GM19397 (cell line): ENCODE measurements around the gene PRSS23.
"Not testable (repeated sequence)": the region's sequence is repeated elsewhere in the genome, so short reads cannot be mapped to it uniquely, and the experiment has no call there.

Source experiments
- ATAC-seq: cut with Tn5 transposase; IDR thresholded peaks from one replicate; pipeline ENCODE4 v1.9.1; 2021; ENCODE audit warnings: mild to moderate bottlenecking, moderate library complexity; ENCODE audit not compliant: unreplicated experiment

Gene PRSS23

DNA sequence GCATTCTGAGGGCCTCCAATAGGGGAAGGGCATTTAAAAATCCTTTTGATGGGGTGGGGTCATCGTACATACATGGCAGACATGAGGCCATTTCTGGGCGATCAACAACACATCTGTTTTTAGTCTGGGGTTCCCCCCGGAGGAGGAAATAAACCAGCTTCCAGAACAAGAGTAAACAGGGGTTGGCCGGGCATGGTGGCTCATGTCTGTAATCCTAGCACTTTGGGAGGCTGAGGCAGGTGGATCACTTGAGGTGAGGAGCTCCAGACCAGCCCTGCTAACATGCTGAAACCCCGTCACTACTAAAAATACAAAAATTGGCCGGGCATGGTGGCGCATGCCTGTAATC lies 12.0 kb downstream of the PRSS23 start:
- no peak for ATAC-seq

DNA sequence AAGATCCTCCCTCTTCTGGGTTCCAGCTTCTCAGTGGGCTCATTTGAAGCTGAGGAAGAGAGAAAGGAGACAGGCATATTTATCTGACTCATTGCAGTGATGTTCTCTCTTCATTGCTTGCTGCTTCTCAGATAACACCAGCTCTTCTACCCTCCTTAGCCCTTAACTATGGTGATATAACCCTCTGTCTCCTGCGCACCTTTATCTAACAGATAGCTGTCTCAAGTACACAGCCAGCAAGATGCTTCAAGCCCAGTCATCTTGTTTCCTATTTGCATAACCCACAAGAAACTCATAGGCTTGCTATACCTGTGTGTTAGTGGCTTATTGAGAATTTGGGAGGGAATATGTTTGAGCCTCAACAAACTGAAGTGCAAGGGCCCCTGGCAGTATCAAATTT lies 12.6 kb downstream of the PRSS23 start:
- no peak for ATAC-seq

DNA sequence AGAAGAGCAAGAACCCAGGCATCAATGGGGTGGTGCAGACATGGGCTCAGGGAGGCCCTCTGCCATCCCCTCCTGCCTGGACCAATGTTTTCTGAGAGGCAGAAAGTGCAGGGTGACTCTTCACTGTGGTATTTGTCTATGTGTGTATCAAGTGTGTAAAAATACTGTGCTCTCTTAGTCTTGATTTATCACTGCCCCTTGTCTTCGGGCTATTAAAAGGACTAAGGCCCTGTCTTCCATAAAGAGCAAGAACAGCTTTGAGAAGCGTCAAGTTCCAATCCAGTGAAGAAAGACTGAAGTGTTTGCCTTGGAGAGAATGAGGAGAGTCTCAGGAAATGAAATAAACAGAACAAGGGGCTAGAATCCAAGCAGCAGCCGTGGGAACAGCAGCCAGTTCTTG lies 14.4 kb downstream of the PRSS23 start:
- no peak for ATAC-seq

DNA sequence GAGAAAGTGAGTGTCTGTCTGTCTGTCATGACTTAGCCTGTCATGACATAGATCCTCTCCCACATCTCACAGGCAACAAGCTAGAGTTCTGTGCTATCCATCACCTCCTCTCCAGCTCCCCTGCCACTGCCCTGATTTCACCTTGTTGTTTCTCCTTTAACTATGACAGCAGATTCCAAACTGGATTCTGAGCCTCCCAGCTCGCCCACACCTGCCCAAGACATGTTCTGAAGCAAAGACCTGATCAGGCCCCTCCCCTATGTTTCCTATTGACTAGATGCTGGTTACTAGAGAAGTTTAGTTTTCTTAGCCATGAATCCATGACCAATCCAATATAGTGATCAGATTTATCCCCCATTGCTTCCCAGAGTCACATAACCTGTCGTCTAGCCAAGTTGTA lies 15.4 kb downstream of the PRSS23 start:
- no peak for ATAC-seq

DNA sequence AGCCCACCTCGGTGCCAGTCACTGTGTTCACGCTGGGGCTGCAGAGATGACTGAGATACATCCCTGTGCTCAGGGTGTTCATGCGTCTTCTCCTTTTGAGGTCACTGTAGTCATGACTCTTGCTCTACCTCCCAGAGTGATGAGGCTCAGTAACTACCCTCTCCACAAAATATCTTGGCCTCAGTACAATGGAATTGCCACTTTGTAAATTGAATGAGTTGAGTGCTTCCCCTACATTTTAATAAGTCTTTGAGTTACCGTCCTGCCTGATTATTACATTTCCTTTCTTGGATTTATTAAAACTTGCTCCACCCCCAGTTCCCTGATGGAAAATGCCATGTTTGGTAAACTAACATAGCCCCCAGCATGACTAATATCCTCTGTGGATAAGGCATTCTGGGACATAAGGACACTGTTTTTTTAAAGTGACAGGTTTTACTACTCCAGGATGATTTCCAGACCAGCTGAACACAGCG lies 15.9 kb downstream of the PRSS23 start:
- ATAC-seq = no peak

DNA sequence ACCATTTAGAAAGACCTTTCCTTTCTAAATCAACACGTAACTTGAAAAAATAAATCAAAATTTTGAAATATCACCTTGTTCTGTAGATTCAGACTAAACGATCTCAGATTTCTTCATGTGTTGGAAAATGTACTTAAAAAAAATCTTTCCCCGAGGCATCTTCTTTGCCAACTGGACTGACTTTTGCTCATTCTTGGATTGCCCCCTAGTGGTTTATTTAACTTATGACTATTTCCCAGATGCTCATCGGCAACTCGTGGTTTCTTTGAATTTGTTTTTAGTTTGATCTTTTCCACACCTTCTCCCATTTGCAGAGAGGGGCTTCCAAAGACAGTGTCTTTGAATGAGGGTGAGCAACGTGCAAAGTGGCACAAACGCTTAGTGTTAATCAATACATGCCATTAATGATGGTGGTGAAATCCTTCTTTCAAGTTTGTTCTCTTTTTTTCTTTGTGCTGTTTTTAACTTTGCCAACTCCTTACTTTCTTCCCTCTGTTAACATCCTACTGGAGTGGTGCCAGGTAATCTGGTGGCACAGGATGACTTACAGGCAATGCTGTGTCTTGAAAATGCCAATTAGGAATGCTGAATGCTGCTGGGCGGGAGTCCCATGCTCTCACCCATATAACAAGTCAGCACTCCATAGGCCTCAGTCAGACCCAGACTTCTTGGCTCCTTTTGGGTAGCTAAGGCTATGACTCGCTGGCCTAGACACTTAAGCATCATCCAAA lies 18.3 kb downstream of the PRSS23 start:
- ATAC-seq = no peak

DNA sequence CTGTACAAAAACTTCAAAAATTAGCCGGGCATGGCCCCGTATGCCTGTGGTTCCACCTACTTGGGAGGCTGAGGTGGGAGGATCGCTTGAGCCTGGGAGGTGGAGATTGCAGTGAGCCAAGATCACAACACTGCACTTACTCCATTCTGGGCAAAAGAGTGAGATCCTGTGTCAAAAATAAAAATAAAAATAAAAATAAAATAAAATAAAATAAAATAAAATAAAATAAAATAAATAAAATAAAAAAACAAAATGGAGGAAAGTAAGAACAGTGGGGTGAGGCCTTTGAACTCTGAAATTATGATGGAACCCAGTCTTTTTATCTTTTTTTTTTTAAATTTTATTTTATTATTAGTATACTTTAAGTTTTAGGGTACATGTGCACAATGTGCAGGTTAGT lies 23.8 kb downstream of the PRSS23 start:
- ATAC-seq = not testable (repeated sequence)

DNA sequence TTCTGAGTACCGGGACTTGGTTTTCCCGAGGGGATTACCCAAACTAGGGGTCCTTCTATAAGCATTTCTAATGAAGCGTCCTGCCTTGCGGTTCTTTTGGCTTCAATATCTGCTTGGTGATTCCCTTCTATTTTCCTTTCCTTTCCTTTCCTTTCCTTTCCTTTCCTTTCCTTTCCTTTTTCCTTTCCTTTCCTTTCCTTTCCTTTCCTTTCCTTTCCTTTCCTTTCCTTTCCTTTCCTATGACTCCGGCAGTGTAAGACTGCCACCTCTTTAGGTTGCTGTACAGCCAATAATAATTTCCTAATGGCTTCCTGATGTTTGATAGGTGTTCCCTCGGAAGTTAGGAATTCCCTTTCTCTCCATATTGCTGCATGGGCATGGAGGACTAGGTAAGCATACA lies 34.0 kb downstream of the PRSS23 start:
- ATAC-seq = not testable (repeated sequence)

DNA sequence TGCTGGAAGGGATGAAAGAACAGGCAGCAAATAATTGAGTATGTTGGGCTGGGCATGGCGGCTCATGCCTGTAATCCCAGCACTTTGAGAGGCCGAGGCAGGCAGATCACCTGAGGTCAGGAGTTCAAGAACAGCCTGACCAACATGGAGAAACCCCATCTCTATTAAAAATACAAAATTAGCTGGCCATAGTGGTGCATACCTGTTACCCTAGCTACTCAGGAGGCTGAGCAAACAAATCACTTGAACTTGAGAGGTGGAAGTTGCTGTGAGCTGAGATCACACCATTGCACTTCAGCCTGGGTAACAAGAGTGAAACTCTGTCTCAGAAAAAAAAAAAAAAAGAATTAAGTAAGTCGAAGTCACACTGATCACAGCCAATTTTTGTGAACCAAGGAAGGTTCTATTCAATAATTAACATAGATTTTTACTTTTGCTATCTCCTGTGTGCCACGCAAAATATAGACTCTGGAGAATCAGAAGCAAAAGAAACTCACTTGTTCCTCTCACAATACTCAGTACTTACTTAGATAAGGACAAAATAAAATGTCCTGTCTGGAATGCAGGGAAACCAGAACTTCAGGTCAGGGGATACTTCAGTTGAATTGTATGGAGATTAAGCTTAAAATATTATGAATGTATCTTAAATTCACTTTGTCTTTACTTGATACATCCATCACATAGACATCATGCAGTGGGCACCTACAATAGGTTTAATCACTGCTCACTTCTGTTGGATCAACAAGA lies 44.6 kb downstream of the PRSS23 start:
- not testable (repeated sequence) for ATAC-seq

DNA sequence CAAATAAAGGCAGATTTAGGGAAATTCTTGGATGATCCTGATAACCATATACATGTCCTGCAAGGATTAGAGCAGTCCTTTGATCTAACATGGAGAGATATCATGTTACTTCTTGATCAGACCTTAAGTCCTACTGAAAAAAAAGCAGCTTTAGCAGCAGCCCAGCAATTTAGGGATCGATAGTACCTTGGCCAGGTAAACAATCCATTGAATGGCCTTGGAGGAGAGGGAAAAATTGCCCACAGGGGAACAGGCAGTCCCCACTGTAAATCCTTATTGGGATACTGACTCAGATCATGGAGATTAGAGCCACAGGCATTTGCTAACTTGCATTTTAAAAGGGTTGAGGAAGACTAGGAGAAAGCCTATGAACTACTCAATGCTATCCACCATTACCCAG lies 47.8 kb downstream of the PRSS23 start:
- no peak for ATAC-seq

DNA sequence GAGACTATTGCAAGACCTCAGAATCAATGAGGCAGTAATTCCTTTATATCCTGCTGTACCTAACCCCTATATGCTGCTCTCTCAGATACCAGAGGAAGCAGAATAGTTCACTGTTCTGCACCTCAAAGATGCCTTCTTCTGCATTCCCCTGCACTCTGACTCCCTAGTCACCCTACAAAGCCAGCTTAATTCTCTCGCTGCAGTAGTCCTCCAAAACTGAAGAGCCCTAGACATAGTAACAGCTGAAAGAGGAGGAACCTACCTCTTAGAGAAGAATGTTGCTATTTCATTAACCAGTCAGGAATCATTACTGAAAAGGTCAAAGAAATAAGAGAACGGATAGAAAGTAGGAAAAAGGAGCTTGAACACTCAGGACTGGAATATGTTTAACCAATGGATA lies 49.3 kb downstream of the PRSS23 start:
- ATAC-seq = no peak
